H54 (cell line): ENCODE data around the gene OR4D10.
"Not testable (repeated sequence)": the region's sequence is repeated elsewhere in the genome, so short reads cannot be mapped to it uniquely, and the experiment has no call there.

Source experiments
- DNase-seq: peaks from one replicate; pipeline ENCODE4 v3.0.0; 2011; ENCODE audit warnings: low spot score, mixed read lengths; ENCODE audit not compliant: insufficient read length
- FAIRE-seq: peaks from 3 replicates; lab custom pipeline; 2011; peaks lifted over from hg19 to GRCh38; lab: Jason Lieb, UNC
- POLR2A ChIP-seq: IDR thresholded peaks from 2 replicates; pipeline ENCODE4 v1.6.1; 2011; ENCODE audit warnings: low read depth, mild to moderate bottlenecking, low read length

Gene OR4D10

GRCh38 chr11:59479906-59480305, 6.8 kb downstream of the OR4D10 start:
- no peak for FAIRE-seq
- DNase-seq: no peak
- no peak for TF ChIP-seq POLR2A

DNA sequence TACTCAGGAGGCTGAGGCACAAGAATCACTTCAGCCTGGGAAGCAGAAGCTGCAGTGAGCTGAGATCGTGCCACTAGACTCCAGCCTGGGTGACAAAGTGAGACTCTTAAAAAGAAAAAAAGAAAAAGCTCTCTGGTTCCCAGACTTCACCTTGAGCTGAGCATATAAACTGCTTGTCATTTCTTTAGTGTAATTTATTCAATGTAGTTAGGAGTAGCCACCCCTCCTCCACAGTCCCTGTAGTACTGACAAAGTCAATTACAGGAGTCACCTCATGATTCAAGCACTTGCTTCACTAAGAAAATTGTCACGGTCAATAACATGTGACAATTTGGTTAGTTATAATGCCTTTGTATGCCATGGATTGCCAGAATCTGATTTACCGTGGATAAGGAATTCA, 7.2 kb downstream of the OR4D10 start:
- DNase-seq (no peak), FAIRE-seq (no peak)
- TF ChIP-seq POLR2A: no peak

DNA sequence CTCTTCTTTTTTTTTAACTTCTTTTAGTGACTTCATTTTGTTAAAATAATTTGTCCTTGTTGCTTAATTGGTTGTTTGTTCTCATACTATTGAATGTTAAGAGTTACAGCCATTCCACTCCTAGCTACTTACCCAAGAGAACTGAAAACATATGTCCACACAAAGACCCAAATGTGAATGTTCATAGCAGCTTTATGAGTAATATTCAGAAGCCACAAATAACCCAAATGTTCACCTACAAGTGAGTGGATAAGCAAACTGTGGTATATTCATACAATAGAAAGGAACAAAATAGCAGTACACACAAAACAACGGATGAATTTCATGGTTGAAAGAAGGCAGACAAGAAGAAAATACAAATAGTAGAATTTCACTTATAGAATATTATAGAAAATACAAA, 28.8 kb downstream of the OR4D10 start:
- FAIRE-seq (no peak), DNase-seq (no peak)
- TF ChIP-seq POLR2A: no peak

- DNase-seq (no peak), FAIRE-seq (no peak)
- no peak for TF ChIP-seq POLR2A
These were observed 30.2 kb downstream of the OR4D10 start, which contains the start of gene OR4D11 for GRCh38 chr11:59503276-59503675. TSS of gene OR4D11 (plus strand) at chr11:59503576. CDS start at chr11:59503576, 0 bp downstream.

- no peak for TF ChIP-seq POLR2A
- DNase-seq (no peak), FAIRE-seq (no peak)
These were observed 38.0 kb downstream of the OR4D10 start, which contains the start of gene OR4D9 for GRCh38 chr11:59510941-59511589. TSS of gene OR4D9 (plus strand) at chr11:59511539. CDS start at chr11:59514913, 3,374 bp downstream.

GRCh38 chr11:59511675-59512074, 38.6 kb downstream of the OR4D10 start:
- no peak for TF ChIP-seq POLR2A
- FAIRE-seq (no peak), DNase-seq (no peak)

DNA sequence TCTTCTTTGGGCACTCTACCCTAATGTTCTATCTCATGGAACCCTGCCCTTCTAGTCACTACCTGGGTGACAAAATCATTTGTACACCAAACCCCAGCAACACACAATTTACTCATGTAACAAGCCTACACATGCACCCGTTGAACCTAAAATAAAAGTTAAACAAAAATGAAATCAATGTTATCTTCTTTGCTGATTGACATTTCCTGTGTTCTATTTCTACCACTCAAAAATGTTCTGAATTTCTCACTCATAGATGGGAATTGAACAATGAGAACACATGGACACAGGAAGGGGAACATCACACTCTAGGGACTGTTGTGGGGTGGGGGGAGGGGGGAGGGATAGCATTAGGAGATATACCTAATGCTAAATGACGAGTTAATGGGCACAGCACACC, 47.0 kb downstream of the OR4D10 start:
- not testable (repeated sequence) for FAIRE-seq, DNase-seq

DNA sequence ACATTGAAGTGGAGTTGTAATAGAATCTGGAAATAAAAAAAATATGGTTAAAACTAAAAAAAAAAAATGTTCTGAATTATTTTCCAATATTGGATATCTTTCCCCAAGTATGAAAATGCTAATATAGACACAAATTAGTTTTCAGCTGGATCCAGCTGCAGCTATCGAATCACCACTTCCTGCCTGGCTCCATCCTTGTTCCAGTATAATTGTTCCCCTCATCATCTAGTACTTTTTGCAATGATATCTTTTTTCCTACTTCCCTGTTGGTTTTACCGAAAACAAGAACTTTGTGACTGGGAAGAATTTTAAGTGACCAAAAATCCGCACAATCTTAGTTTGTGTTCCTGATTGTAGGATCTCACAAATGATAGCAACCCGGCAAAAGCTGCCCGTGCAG, 47.6 kb downstream of the OR4D10 start:
- TF ChIP-seq POLR2A: no peak
- DNase-seq: no peak
- no peak for FAIRE-seq

DNA sequence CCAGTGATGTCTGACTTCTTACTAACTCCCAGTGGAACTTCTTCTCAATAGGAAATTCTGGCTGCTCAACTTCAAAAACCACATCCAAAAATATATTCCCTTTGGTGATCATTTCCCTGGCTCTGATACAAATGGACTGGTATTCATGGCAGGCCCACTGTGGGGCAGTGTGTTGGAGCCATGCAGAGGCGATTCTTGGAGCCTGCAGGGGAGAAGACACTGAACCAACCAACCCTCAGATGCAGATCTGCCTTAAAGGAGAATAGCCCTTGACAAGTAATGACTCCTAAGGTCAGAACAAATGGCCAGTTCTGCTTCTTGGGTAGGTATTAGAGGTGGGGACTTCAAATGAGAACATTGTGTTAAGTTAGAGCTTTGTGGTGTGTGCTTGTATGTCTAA, 50.4 kb downstream of the OR4D10 start:
- DNase-seq (no peak), FAIRE-seq (no peak)
- no peak for TF ChIP-seq POLR2A

GRCh38 chr11:59528711-59529110, 55.6 kb downstream of the OR4D10 start:
- TF ChIP-seq POLR2A: no peak
- DNase-seq (no peak), FAIRE-seq (no peak)
